Astrocyte of the cerebellum (primary cell): Measurements from ENCODE around the gene METTL15.
"Not testable (repeated sequence)": the region's sequence is repeated elsewhere in the genome, so short reads cannot be mapped to it uniquely, and the experiment has no call there.

Experiments used
- DNase-seq: peaks from one replicate; pipeline ENCODE4 v3.0.0-alpha.2; 2011; ENCODE audit warnings: low read depth
- H3K4me3 ChIP-seq: 2 replicates; pipeline ENCODE4 v1.5.1; 2011; ENCODE audit warnings: mild to moderate bottlenecking, low read depth, low read length, moderate library complexity
- in situ Hi-C: cut with HindIII; loops from 2 replicates; pipeline ENCODE4 v1.10.0; 2017; ENCODE audit warnings: low sequenced_read_pairs
- TF ChIP-seq, protein P1 (sequence below): IDR thresholded peaks from 2 replicates; pipeline ENCODE4 v1.5.1; 2012; ENCODE audit warnings: low read length, low read depth, moderate library complexity, mild to moderate bottlenecking; ENCODE audit errors: missing control alignments

Gene METTL15

DNA sequence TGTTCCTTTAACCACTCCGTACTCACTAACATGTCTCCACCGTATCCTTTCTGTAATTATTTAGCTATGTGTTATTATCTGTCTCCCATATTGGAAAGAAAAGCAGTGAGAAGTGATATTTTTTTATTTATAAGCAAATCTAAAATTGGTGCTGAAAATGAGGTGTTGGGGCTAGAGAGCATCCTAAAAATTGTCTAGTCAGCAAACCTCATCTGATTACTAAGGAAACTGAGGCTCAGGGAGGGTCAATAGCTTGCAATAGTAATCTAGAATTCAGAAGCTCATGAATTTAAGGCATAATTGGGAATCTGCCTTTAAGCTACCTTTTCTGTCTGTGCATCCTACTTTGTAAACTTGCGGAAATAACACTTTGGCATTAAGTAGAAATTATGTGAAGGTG lies 190.0 kb downstream of the METTL15 start:
- no peak for DNase-seq
- in situ Hi-C loops, result no loop called here
- TF ChIP-seq, protein P1, sequence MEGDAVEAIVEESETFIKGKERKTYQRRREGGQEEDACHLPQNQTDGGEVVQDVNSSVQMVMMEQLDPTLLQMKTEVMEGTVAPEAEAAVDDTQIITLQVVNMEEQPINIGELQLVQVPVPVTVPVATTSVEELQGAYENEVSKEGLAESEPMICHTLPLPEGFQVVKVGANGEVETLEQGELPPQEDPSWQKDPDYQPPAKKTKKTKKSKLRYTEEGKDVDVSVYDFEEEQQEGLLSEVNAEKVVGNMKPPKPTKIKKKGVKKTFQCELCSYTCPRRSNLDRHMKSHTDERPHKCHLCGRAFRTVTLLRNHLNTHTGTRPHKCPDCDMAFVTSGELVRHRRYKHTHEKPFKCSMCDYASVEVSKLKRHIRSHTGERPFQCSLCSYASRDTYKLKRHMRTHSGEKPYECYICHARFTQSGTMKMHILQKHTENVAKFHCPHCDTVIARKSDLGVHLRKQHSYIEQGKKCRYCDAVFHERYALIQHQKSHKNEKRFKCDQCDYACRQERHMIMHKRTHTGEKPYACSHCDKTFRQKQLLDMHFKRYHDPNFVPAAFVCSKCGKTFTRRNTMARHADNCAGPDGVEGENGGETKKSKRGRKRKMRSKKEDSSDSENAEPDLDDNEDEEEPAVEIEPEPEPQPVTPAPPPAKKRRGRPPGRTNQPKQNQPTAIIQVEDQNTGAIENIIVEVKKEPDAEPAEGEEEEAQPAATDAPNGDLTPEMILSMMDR, result no peak
- H3K4me3 ChIP-seq, result no peak overlapping the region

DNA sequence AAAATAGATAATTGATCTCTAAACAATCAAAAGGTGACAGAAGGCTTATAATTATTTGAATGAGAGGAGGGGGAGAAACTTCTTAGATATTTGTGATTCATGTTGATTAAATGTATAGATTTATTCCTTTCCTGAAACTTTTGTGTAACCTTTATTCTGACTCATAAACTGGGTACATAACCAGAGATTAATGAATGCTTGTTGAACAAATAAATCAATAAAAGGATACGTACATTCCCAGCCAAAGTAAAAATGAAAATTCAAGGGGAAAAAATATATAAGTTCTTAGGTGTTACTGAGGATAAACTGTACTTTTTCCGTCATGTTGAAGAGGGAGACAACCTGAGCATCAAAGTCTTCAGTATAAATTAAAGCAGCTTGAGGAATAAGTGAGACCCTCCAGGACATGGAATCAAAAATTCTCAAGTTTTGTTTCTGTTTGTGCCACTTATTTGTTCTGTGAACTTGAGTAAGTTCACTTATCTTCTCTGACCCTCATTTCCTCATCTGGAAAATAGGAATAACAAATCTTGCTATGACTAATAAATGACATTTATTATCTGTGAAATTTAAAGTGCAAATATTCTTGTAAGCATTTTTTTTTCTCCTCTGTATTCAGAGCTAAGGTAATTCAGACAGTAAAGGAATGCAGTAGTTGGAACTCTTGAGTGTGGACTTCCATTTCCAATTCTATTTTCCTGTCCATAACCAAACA lies 195.4 kb downstream of the METTL15 start:
- in situ Hi-C loops, result no loop called here
- no peak overlapping the region for H3K4me3 ChIP-seq
- no peak for DNase-seq
- TF ChIP-seq, protein P1, result no peak

DNA sequence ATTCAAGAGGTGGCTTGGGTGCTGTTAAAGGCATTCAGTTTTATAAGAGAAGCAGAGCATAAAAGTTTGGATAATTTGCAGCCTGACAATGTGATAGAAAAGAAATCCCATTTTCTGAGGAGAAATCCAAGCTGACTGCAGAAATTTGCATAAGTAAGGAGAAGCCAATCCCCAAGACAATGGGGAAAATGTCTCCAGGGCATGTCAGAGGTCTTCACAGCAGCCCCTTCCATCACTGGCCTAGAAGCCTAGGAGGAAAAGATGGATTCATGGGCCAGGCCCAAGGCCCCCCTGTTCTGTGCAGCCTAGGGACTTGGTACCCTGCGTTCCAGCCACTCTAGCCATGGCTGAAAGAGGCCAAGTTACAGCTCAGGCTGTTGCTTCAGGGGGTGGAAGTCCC lies 207.3 kb downstream of the METTL15 start:
- DNase-seq, result no peak
- in situ Hi-C loops, result no loop called here
- H3K4me3 ChIP-seq, result no peak overlapping the region
- TF ChIP-seq, protein P1, result no peak

DNA sequence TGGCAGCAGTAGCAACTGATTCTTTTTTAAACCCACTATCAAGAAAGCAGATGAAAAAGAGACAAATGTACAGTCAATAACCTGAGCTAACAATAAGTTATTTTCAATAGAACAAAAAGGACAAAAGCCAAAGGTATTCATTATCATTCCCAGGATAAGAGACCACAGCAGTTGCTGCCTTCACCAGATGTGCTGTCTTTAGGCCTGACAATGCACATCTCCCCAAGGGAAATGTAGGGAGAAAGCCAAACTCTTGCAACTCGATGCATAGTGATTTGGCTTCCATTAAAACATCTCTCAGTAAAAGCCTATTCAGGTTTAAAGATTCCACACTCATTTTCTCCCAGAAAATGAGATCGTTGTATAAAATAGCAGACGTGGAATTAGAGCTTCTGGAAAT lies 210.7 kb downstream of the METTL15 start:
- DNase-seq, result no peak
- TF ChIP-seq, protein P1, result no peak
- in situ Hi-C loops, result no loop called here
- H3K4me3 ChIP-seq, result no peak overlapping the region

DNA sequence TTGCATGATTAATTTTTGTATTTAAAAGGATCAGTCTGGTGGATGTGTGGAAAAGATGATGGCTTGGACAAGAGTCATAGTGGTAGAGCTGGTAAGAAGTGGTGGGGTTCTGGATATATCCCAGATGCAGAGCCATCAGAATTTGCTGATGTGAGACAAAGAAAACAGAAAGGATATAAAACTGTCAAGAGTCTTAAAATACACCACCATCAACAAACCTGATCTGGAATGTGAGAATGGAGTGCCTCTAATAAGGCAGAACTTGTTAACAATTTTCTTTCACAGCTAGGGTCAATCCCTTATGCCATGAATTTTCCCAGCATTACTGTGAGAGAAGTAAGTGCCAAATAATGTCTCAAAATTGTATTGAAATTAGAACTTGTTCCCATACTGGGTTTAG lies 215.4 kb downstream of the METTL15 start:
- DNase-seq, result no peak
- in situ Hi-C loops, result no loop called here
- H3K4me3 ChIP-seq, result no peak overlapping the region
- TF ChIP-seq, protein P1, result no peak

DNA sequence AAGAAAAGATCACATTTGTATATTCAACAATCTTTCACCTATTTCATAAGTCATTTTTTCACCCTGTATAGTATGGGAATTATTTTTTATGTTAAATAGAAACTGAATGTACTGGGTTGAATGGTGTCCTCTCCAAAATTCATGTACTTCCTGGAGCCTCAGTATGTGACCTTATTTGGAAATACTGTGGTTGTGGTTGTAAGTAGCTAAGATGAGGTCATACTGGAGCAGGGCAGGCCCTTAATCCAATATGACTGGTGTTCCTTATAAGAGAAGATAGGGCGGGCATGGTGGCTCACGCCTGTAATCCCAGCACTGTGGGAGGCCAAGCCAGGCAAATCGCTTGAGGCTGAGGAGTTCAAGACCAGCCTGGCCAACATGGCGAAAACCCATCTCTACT lies 224.2 kb downstream of the METTL15 start:
- DNase-seq, in situ Hi-C loops, H3K4me3 ChIP-seq: not testable (repeated sequence)

DNA sequence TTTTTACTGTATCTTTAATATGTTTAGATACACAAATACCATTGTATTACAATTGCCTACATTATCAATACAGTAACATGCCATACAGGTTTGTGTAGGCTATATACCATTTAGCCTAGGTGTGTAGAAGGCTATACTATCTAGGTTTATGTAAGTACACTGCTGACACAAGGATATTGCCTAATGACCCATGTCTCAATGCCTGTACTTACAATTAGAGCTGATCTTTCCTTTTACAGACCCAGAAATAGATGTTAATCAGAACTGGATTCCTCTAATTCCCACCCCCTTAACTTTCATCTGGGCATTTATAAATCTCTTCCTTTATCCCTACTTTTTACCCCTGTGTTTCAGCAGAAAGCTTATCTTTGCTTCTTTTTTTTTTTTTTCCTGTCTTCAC lies 229.5 kb downstream of the METTL15 start:
- DNase-seq, result no peak
- H3K4me3 ChIP-seq, result no peak overlapping the region
- in situ Hi-C loops, result no loop called here
- TF ChIP-seq, protein P1, result no peak
